SK-N-SH treated with all-trans-retinoic acid at 6 μM for 48 hours (cell line): ENCODE data around the gene CCNC.

Source experiments
- ATAC-seq: fragments of 200-7000 bp; cut with Tn5 transposase; 3 replicates; pipeline ENCODE4 v1.9.1; 2020; ENCODE audit warnings: mild to moderate bottlenecking, moderate library complexity
- ARNTL ChIP-seq: fragments of 450-650 bp; formaldehyde crosslinking; IDR thresholded peaks from 2 replicates; pipeline ENCODE4 v1.5.0; 2020; ENCODE audit warnings: low read depth, mild to moderate bottlenecking, moderate library complexity, borderline replicate concordance
- BACH2 ChIP-seq: fragments of 250-450 bp; sonication (Bioruptor Pico); IDR thresholded peaks from 2 replicates; pipeline ENCODE4 v1.9.0; 2021; ENCODE audit warnings: mild to moderate bottlenecking, borderline replicate concordance
- CSDC2 ChIP-seq: fragments of 250-450 bp; sonication (Bioruptor Pico); IDR thresholded peaks from 2 replicates; pipeline ENCODE4 v1.5.0; 2020; ENCODE audit warnings: mild to moderate bottlenecking, moderate library complexity
- ESRRG ChIP-seq: fragments of 250-450 bp; sonication (Bioruptor Pico); IDR thresholded peaks from 2 replicates; pipeline ENCODE4 v1.6.1; 2021; ENCODE audit warnings: mild to moderate bottlenecking
- ISL1 ChIP-seq: fragments of 250-450 bp; sonication (Bioruptor Pico); IDR thresholded peaks from 2 replicates; pipeline ENCODE4 v2.1.2; 2022; ENCODE audit warnings: mild to moderate bottlenecking, moderate library complexity
- OSR1 ChIP-seq: fragments of 250-450 bp; sonication (Bioruptor Pico); IDR thresholded peaks from 2 replicates; pipeline ENCODE4 v1.8.0; 2022; ENCODE audit warnings: moderate library complexity, mild to moderate bottlenecking, inconsistent platforms
- PPARA ChIP-seq: fragments of 250-450 bp; sonication (Bioruptor Pico); IDR thresholded peaks from 2 replicates; pipeline ENCODE4 v1.5.0; 2020; ENCODE audit warnings: mild to moderate bottlenecking, borderline replicate concordance
- RARB ChIP-seq: fragments of 250-450 bp; sonication (Bioruptor Pico); IDR thresholded peaks from 2 replicates; pipeline ENCODE4 v1.8.0; 2021; ENCODE audit warnings: mild to moderate bottlenecking, moderate library complexity
- SNAI2 ChIP-seq: fragments of 250-450 bp; sonication (Bioruptor Pico); IDR thresholded peaks from 2 replicates; pipeline ENCODE4 v1.5.0; 2020; ENCODE audit warnings: mild to moderate bottlenecking, moderate library complexity
- TCF4 ChIP-seq: fragments of 250-450 bp; sonication (Bioruptor Pico); IDR thresholded peaks from 2 replicates; pipeline ENCODE4 v1.8.0; 2021; ENCODE audit warnings: mild to moderate bottlenecking, moderate library complexity, borderline replicate concordance
- TOX ChIP-seq: fragments of 250-450 bp; sonication (Bioruptor Pico); IDR thresholded peaks from 2 replicates; pipeline ENCODE4 v1.8.0; 2021; ENCODE audit warnings: mild to moderate bottlenecking, moderate library complexity, borderline replicate concordance
- ZFP3 ChIP-seq: fragments of 250-450 bp; sonication (Bioruptor Pico); IDR thresholded peaks from 2 replicates; pipeline ENCODE4 v1.5.0; 2020; ENCODE audit warnings: mild to moderate bottlenecking, moderate library complexity
- ZFP30 ChIP-seq: fragments of 450-650 bp; formaldehyde crosslinking; IDR thresholded peaks from 2 replicates; pipeline ENCODE4 v1.5.0; 2022; ENCODE audit warnings: mild to moderate bottlenecking, moderate library complexity
- ZNF565 ChIP-seq: fragments of 450-650 bp; formaldehyde crosslinking; conservative IDR thresholded peaks from 2 replicates; pipeline ENCODE4 v1.5.0; 2020; ENCODE audit warnings: low read depth, mild to moderate bottlenecking, moderate library complexity
- ZNF8 ChIP-seq: fragments of 450-650 bp; formaldehyde crosslinking; IDR thresholded peaks from 2 replicates; pipeline ENCODE4 v1.5.0; 2020; ENCODE audit warnings: mild to moderate bottlenecking, moderate library complexity
- TF ChIP-seq, protein P1 (sequence below): fragments of 250-450 bp; sonication (Bioruptor Pico); IDR thresholded peaks from 2 replicates; pipeline ENCODE4 v1.5.0; 2020; ENCODE audit warnings: mild to moderate bottlenecking, moderate library complexity
- TF ChIP-seq, protein P2 (sequence below): fragments of 250-450 bp; sonication (Bioruptor Pico); IDR thresholded peaks from 2 replicates; pipeline ENCODE4 v1.8.0; 2021; ENCODE audit warnings: low read depth, mild to moderate bottlenecking, moderate library complexity, borderline replicate concordance
- TF ChIP-seq, protein P3 (sequence below): fragments of 250-450 bp; sonication (Bioruptor Pico); IDR thresholded peaks from 2 replicates; pipeline ENCODE4 v1.5.1; 2020; ENCODE audit warnings: low read depth, mild to moderate bottlenecking, moderate library complexity
- TF ChIP-seq, protein P4 (sequence below): fragments of 250-450 bp; sonication (Bioruptor Pico); IDR thresholded peaks from 2 replicates; pipeline ENCODE4 v1.8.0; 2020; ENCODE audit warnings: mild to moderate bottlenecking, moderate library complexity, borderline replicate concordance
- TF ChIP-seq, protein P5 (sequence below): fragments of 250-450 bp; sonication (Bioruptor Pico); IDR thresholded peaks from 2 replicates; pipeline ENCODE4 v1.5.1; 2021; ENCODE audit warnings: mild to moderate bottlenecking, moderate library complexity

The CCNC gene

DNA sequence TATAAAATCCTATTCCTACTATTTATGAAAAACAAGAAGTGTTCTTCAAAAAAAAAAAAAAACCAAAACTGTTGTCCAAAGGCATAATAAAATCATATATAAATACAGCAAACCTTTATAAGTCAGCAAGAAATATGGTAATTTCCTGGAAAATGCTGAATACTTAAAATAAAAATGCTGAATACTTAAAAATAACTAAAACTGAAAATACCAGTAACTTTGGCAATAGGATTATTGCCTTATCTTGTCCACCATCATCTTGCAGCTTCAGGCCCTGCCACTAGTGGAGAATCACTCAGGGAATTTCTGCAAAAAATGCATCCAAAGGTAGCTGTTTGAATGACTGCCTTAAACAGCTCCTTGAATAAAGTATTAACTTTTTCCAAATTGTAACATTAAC lies 24.5 kb downstream of the CCNC start:
- TF ChIP-seq, protein P1, sequence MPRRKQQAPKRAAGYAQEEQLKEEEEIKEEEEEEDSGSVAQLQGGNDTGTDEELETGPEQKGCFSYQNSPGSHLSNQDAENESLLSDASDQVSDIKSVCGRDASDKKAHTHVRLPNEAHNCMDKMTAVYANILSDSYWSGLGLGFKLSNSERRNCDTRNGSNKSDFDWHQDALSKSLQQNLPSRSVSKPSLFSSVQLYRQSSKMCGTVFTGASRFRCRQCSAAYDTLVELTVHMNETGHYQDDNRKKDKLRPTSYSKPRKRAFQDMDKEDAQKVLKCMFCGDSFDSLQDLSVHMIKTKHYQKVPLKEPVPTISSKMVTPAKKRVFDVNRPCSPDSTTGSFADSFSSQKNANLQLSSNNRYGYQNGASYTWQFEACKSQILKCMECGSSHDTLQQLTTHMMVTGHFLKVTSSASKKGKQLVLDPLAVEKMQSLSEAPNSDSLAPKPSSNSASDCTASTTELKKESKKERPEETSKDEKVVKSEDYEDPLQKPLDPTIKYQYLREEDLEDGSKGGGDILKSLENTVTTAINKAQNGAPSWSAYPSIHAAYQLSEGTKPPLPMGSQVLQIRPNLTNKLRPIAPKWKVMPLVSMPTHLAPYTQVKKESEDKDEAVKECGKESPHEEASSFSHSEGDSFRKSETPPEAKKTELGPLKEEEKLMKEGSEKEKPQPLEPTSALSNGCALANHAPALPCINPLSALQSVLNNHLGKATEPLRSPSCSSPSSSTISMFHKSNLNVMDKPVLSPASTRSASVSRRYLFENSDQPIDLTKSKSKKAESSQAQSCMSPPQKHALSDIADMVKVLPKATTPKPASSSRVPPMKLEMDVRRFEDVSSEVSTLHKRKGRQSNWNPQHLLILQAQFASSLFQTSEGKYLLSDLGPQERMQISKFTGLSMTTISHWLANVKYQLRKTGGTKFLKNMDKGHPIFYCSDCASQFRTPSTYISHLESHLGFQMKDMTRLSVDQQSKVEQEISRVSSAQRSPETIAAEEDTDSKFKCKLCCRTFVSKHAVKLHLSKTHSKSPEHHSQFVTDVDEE (CRISPR knock-in tag) = no peak
- TF ChIP-seq BACH2 (CRISPR knock-in tag) = no peak
- TF ChIP-seq, protein P2, sequence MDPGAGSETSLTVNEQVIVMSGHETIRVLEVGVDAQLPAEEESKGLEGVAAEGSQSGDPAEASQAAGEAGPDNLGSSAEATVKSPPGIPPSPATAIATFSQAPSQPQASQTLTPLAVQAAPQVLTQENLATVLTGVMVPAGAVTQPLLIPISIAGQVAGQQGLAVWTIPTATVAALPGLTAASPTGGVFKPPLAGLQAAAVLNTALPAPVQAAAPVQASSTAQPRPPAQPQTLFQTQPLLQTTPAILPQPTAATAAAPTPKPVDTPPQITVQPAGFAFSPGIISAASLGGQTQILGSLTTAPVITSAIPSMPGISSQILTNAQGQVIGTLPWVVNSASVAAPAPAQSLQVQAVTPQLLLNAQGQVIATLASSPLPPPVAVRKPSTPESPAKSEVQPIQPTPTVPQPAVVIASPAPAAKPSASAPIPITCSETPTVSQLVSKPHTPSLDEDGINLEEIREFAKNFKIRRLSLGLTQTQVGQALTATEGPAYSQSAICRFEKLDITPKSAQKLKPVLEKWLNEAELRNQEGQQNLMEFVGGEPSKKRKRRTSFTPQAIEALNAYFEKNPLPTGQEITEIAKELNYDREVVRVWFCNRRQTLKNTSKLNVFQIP (CRISPR knock-in tag) = no peak
- TF ChIP-seq, protein P3, sequence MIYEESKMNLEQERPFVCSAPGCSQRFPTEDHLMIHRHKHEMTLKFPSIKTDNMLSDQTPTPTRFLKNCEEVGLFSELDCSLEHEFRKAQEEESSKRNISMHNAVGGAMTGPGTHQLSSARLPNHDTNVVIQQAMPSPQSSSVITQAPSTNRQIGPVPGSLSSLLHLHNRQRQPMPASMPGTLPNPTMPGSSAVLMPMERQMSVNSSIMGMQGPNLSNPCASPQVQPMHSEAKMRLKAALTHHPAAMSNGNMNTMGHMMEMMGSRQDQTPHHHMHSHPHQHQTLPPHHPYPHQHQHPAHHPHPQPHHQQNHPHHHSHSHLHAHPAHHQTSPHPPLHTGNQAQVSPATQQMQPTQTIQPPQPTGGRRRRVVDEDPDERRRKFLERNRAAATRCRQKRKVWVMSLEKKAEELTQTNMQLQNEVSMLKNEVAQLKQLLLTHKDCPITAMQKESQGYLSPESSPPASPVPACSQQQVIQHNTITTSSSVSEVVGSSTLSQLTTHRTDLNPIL = no peak
- no peak for TF ChIP-seq RARB
- TF ChIP-seq ISL1 = no peak
- no peak for TF ChIP-seq ZFP30 (CRISPR knock-in tag)
- no peak for TF ChIP-seq OSR1 (CRISPR knock-in tag)
- TF ChIP-seq TOX = no peak
- TF ChIP-seq CSDC2 (CRISPR knock-in tag) = no peak
- TF ChIP-seq, protein P4, sequence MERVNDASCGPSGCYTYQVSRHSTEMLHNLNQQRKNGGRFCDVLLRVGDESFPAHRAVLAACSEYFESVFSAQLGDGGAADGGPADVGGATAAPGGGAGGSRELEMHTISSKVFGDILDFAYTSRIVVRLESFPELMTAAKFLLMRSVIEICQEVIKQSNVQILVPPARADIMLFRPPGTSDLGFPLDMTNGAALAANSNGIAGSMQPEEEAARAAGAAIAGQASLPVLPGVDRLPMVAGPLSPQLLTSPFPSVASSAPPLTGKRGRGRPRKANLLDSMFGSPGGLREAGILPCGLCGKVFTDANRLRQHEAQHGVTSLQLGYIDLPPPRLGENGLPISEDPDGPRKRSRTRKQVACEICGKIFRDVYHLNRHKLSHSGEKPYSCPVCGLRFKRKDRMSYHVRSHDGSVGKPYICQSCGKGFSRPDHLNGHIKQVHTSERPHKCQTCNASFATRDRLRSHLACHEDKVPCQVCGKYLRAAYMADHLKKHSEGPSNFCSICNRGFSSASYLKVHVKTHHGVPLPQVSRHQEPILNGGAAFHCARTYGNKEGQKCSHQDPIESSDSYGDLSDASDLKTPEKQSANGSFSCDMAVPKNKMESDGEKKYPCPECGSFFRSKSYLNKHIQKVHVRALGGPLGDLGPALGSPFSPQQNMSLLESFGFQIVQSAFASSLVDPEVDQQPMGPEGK (CRISPR knock-in tag) = no peak
- ATAC-seq = no peak

DNA sequence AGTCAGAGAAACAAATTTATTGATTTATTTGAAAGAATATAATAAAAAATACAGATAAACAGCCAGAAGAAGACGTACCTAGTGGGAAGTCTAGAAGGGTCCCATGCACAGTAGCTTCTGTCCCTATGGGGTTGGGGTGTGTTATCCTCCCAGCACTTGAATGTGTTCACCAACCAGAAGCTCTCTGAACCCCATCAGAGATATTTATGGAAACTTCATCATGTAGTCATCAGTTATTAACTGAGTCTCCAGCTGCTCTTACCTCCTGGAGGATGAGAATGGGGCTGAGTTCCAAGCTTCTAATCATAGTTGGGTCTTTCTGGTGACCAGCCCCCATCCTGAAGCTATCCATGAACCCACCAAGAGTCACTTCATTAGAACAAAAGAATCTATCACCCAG lies 37.8 kb downstream of the CCNC start:
- TF ChIP-seq ZNF565 = no peak
- TF ChIP-seq CSDC2 (CRISPR knock-in tag) = no peak
- no peak for TF ChIP-seq ZNF8 (CRISPR knock-in tag)
- no peak for TF ChIP-seq ZFP3 (CRISPR knock-in tag)
- TF ChIP-seq, protein P3 = no peak
- no peak for TF ChIP-seq TCF4 (CRISPR knock-in tag)
- TF ChIP-seq PPARA (CRISPR knock-in tag) = no peak
- TF ChIP-seq SNAI2 (CRISPR knock-in tag) = no peak
- TF ChIP-seq, protein P5, sequence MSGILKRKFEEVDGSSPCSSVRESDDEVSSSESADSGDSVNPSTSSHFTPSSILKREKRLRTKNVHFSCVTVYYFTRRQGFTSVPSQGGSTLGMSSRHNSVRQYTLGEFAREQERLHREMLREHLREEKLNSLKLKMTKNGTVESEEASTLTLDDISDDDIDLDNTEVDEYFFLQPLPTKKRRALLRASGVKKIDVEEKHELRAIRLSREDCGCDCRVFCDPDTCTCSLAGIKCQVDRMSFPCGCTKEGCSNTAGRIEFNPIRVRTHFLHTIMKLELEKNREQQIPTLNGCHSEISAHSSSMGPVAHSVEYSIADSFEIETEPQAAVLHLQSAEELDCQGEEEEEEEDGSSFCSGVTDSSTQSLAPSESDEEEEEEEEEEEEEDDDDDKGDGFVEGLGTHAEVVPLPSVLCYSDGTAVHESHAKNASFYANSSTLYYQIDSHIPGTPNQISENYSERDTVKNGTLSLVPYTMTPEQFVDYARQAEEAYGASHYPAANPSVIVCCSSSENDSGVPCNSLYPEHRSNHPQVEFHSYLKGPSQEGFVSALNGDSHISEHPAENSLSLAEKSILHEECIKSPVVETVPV = no peak
- TF ChIP-seq, protein P2 (CRISPR knock-in tag) = no peak
- TF ChIP-seq TOX = no peak
- TF ChIP-seq, all 23 proteins: peak for 0

DNA sequence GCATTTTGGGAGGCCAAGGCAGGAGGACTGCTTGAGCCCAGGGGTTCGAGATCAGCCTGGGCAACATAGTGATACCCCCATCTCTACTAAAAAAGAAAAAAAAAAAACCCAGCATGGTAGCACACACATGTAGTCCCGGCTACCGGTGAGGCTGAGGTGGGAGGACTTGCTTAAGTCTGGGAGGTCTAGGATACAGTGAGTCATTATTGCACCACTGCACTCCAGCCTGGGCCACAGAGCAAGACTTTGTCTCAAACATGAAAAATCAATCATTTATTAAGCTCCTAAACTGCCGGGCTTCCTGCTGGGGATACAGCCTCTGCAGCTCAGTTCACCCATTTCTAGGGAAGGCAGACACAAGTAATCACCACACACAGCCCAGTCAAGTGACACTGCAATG lies 45.9 kb downstream of the CCNC start:
- no peak for ATAC-seq
- TF ChIP-seq SNAI2 (CRISPR knock-in tag) (no peak), ISL1 (no peak), ARNTL (CRISPR knock-in tag) (no peak), RARB (no peak), TCF4 (CRISPR knock-in tag) (no peak), ESRRG (no peak), OSR1 (CRISPR knock-in tag) (no peak)
- TF ChIP-seq, protein P4 (CRISPR knock-in tag) = no peak
- TF ChIP-seq, protein P2 (CRISPR knock-in tag) = no peak
- TF ChIP-seq, protein P3 = no peak

More for the DNA sequence above, 37.8 kb downstream of the CCNC start:
- ATAC-seq = no peak
